PC-9 (cell line): ENCODE data around the gene ZFPL1. TPM values are rescaled to one million over a fixed set of nuclear protein-coding genes. Genes with fewer than 3 reads are reported as not detected.

ENCODE experiments used
- BruUV-seq: library from RNA; stranded (reverse); fragments of 400-500 nt; replicated peaks from 2 replicates; lab custom pipeline; 2021; lab: Mats Ljungman, UMichigan
- CTCF ChIA-PET: fragments of 300-600 bp; sonication (Branson Sonifier 250); formaldehyde crosslinking; loops from one replicate; lab custom pipeline; 2022; ENCODE audit warnings: antibody characterized with exemption; lab: Charles Lee
- POLR2A ChIA-PET: fragments of 300-600 bp; sonication (Branson Sonifier 250); formaldehyde crosslinking; loops from one replicate; lab custom pipeline; 2022; ENCODE audit warnings: antibody characterized with exemption; ENCODE audit not compliant: unreplicated experiment; lab: Charles Lee
- DNase-seq, 2 experiments: peaks; one replicate each; pipeline versions ENCODE4 v3.0.0 to v3.0.0-alpha.2; 2015 to 2022; ENCODE audit warnings: mixed read lengths in 1 of 2
- H2AFZ ChIP-seq: fragments of 200-600 bp; sonication (generic); 2 replicates; pipeline ENCODE4 v1.8.1; 2017; ENCODE audit warnings: antibody characterized with exemption
- H3F3A ChIP-seq: fragments of 200-600 bp; sonication (generic); 2 replicates; pipeline ENCODE4 v1.8.1; 2017; ENCODE audit warnings: antibody characterized with exemption, mild to moderate bottlenecking, low read depth; ENCODE audit not compliant: insufficient read depth
- H3K27ac ChIP-seq: fragments of 200-600 bp; sonication (generic); 2 replicates; pipeline ENCODE4 v1.6.1; 2016; ENCODE audit warnings: mixed run types
- H3K27me3 ChIP-seq: fragments of 200-600 bp; sonication (generic); 2 replicates; pipeline ENCODE4 v1.6.1; 2016; ENCODE audit warnings: low read depth, mixed run types; ENCODE audit not compliant: insufficient read depth
- H3K36me3 ChIP-seq: fragments of 200-600 bp; sonication (generic); 2 replicates; pipeline ENCODE4 v1.6.1; 2016; ENCODE audit warnings: low read depth, mixed run types
- H3K4me1 ChIP-seq: fragments of 200-600 bp; sonication (generic); replicated peaks from 2 replicates; pipeline ENCODE4 v1.6.1; 2016; ENCODE audit warnings: mixed run types; ENCODE audit not compliant: insufficient read depth
- H3K4me2 ChIP-seq: fragments of 200-600 bp; sonication (generic); 2 replicates; pipeline ENCODE4 v1.6.1; 2017; ENCODE audit warnings: mixed run types
- H3K4me3 ChIP-seq: fragments of 200-600 bp; sonication (generic); 2 replicates; pipeline ENCODE4 v1.6.1; 2016; ENCODE audit warnings: mixed run types
- H3K79me2 ChIP-seq: fragments of 200-600 bp; sonication (generic); 2 replicates; pipeline ENCODE4 v1.6.1; 2017; ENCODE audit warnings: low read depth, mixed run types
- H3K9me2 ChIP-seq: fragments of 200-600 bp; sonication (generic); 2 replicates; pipeline ENCODE4 v1.8.1; 2017; ENCODE audit warnings: mild to moderate bottlenecking; ENCODE audit not compliant: insufficient read depth
- H3K9me3 ChIP-seq: fragments of 200-600 bp; sonication (generic); 2 replicates; pipeline ENCODE4 v1.8.1; 2016; ENCODE audit warnings: low read depth; ENCODE audit not compliant: insufficient read depth
- H4K20me1 ChIP-seq: fragments of 200-600 bp; sonication (generic); 2 replicates; pipeline ENCODE4 v1.8.1; 2017; ENCODE audit not compliant: insufficient read depth
- CTCF ChIP-seq: fragments of 200-600 bp; sonication (generic); conservative IDR thresholded peaks from 2 replicates; pipeline ENCODE4 v1.6.1; 2017; ENCODE audit warnings: mixed run types, antibody characterized with exemption, mild to moderate bottlenecking, moderate library complexity
- EZH2 ChIP-seq: fragments of 200-600 bp; sonication (generic); IDR thresholded peaks from 2 replicates; pipeline ENCODE4 v1.8.0; 2017; ENCODE audit warnings: antibody characterized with exemption, low read depth
- intact Hi-C: fragments of 100-400 bp; cut with micrococcal nuclease; formaldehyde crosslinking; loops from one replicate; pipeline ENCODE4 v1.10.0; 2022; ENCODE audit not compliant: unreplicated experiment
- total RNA-seq: library from RNA; stranded (reverse); gene quantifications from 2 replicates; pipeline ENCODE4 v1.2.3, GENCODE V29; 2021

ZFPL1 gene
- total RNA-seq, 1 experiment from 2014 or later: 68.2 TPM

DNA sequence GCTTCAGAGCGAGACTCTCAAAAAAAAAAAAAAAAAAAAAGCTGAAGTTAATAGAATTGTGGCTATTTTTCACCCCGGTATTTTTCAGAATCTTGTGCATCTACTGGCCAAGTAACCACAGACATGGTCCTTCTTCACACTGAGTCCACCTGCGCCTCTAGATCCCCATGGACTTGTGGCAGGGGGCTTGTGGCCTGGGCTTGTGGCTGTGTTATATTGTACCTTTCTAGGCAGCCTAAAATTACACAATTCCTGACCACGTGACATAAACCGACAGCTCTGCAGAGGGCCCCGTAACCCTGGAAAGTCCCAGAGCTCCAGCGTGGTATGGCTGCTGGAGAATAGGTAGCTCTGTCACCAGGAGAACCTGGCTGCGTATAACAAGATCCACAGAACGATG is 14.8 kb upstream of the ZFPL1 start:
- no peaks in the 10 kb centered on the region for H3K9me3 ChIP-seq
- H3K9me2 ChIP-seq: no peaks in the 10 kb centered on the region
- no peak overlapping the region for H3K4me2 ChIP-seq
- H3K27ac ChIP-seq: no peak overlapping the region
- no peaks in the 10 kb centered on the region for H3K27me3 ChIP-seq
- H4K20me1 ChIP-seq: no peaks in the 10 kb centered on the region
- TF ChIP-seq CTCF (no peak), EZH2 (no peak)
- no peak overlapping the region for H3K4me3 ChIP-seq
- H3K79me2 ChIP-seq: no peaks in the 10 kb centered on the region
- intact Hi-C loops: no loop called here
- no peak overlapping the region for H2AFZ ChIP-seq
- no peaks in the 10 kb centered on the region for H3K36me3 ChIP-seq
- no peak for DNase-seq
- no peaks in the 10 kb centered on the region for H3K4me1 ChIP-seq
- no TSS peak for BruUV-seq
- ChIA-PET CTCF (interaction anchor here (0.5 to 0.6 kb wide), 5 partner anchors 20 to 318 kb away, joined by 3 to 7 read pairs (median 4); no protein-coding TSS in a partner anchor), POLR2A (interaction anchor here (0.7 kb wide), 1 partner anchor 114 kb away, joined by 6 read pairs; no protein-coding TSS in a partner anchor)
- no peaks in the 10 kb centered on the region for H3F3A ChIP-seq

DNA sequence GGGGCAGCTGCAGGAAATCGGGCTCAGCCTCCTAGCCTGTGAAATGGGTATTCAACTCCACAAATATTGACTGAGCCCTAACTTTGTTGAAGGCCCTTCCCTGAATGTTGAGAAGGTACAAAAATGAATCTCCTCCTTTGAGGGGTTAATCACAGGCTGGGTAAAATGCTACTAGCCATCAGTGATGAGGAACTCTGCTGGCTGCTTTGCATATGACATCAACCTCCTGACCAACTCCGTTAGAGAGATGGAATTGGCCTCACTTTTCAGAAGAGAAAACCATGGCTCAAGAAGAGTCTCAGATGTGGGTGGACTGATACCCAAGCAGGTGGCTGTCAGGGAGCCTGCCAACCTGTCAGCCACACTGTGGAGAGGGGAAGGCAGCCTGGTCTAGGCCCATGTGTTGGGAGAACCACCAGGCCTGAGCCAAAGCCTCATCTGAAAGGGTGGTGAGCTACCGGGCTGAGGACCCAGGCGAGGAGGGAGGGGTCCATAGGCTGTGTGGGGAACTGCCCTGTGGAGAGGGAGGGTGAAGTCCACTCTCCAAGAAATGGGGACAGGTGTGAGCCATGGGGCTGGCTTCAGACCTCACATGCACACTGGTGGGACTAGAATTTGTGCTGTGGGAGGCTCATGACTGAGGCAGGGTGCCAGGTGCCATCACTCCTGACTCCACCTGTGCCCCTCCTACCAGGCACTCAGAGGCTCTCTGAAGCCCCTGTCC is 12.0 kb upstream of the ZFPL1 start:
- H3K36me3 ChIP-seq: no peaks in the 10 kb centered on the region
- no peaks in the 10 kb centered on the region for H3K27me3 ChIP-seq
- intact Hi-C loops: no loop called here
- H3K79me2 ChIP-seq: no peaks in the 10 kb centered on the region
- no peak for TF ChIP-seq EZH2
- TF ChIP-seq CTCF: no peak
- no peak overlapping the region for H3K4me2 ChIP-seq
- BruUV-seq: no TSS peak
- ChIA-PET POLR2A (no interaction called here), CTCF (no interaction called here)
- no peak overlapping the region for H3K27ac ChIP-seq
- DNase-seq: peak in 1 of 2 experiments; percentile 15
- no peaks in the 10 kb centered on the region for H3K9me2 ChIP-seq
- peaks cover 14% of the 10 kb centered on the region for H3F3A ChIP-seq
- no peaks in the 10 kb centered on the region for H3K9me3 ChIP-seq
- no peak overlapping the region for H3K4me3 ChIP-seq
- H2AFZ ChIP-seq: no peak overlapping the region
- H4K20me1 ChIP-seq: no peaks in the 10 kb centered on the region
- no peaks in the 10 kb centered on the region for H3K4me1 ChIP-seq

GRCh38 chr11:65072631-65072966 is 11.4 kb upstream of the ZFPL1 start:
- H3K4me2 ChIP-seq: no peak overlapping the region
- H4K20me1 ChIP-seq: no peaks in the 10 kb centered on the region
- no peaks in the 10 kb centered on the region for H3K79me2 ChIP-seq
- H3K27me3 ChIP-seq: no peaks in the 10 kb centered on the region
- peaks cover 18% of the 10 kb centered on the region for H3F3A ChIP-seq
- no peaks in the 10 kb centered on the region for H3K9me2 ChIP-seq
- no peak for TF ChIP-seq EZH2
- no peak for TF ChIP-seq CTCF
- CTCF ChIA-PET: no interaction called here
- no peaks in the 10 kb centered on the region for H3K9me3 ChIP-seq
- H2AFZ ChIP-seq: no peak overlapping the region
- intact Hi-C loops: no loop called here
- POLR2A ChIA-PET: interaction anchor here (0.6 kb wide), 1 partner anchor 831 kb away, joined by 4 read pairs; no protein-coding TSS in a partner anchor
- no peaks in the 10 kb centered on the region for H3K36me3 ChIP-seq
- H3K4me1 ChIP-seq: no peaks in the 10 kb centered on the region
- no peak overlapping the region for H3K27ac ChIP-seq
- no peak overlapping the region for H3K4me3 ChIP-seq
- DNase-seq: peak in 1 of 2 experiments; percentile 27
- no TSS peak for BruUV-seq
